DMS53 treated with DMSO at 0.1 percent for 48 hours (cell line): ENCODE measurements around the gene GABBR2.

Experiments used
- DNase-seq: peaks from one replicate; lab custom pipeline; 2025; ENCODE audit not compliant: unreplicated experiment; lab: John Stamatoyannopoulos, UW

Gene GABBR2

GRCh38 chr9:98549401-98549800 lies 159.3 kb downstream of the GABBR2 start:
- DNase-seq, result no peak

GRCh38 chr9:98547606-98548005 lies 161.1 kb downstream of the GABBR2 start:
- peak; percentile 78 for DNase-seq

- DNase-seq, result no peak
These were observed 163.7 kb downstream of the GABBR2 start for GRCh38 chr9:98545021-98545420.

DNA sequence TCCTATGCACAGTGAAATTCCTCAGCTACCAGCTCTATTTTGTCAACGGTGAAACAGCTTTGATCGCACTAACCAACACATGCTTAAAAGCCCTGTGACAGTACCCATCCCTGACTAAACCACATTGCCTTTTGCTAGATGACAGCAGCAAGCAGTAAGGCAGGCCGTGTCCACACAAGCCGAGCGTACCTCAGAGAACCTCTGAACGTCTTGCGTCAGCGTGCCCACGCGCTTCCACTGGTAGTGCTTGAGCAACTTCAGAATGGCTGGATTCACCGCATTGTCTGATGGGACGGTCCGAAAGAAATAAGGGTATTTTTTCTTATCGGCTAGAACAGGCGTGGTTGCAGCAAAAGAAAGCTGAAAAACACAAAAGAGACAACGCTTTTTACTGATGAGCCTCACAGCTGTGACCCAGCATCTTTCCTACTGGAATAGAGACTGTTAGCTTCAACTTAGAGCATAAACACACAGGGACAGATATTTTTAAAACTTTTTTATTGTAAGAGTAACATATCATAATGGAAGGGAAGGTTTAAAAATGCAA lies 167.0 kb downstream of the GABBR2 start:
- DNase-seq, result no peak

- no peak for DNase-seq
These were observed 168.3 kb downstream of the GABBR2 start for GRCh38 chr9:98540476-98540875.

- DNase-seq, result no peak
These were observed 168.8 kb downstream of the GABBR2 start for GRCh38 chr9:98539954-98540353.

DNA sequence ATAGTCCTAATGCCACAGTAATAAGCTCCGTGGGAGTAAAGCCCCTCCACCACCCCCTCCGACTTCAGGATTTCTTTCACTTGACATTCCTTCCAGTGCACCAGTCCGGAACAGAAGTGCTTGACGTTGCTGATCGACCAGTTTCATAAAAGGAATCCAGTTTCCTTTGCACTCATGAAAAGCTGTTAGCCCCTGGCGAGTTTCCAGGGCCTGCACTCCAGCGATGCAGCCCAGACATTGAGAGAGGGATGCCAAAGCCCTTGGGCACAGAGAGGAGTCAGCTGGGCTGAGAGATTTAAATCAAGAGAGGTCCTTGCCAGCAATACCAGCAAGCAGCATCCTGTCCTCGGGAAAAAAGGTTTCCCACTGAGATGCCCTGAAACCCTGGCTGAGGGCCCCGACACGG lies 170.1 kb downstream of the GABBR2 start:
- no peak for DNase-seq

DNA sequence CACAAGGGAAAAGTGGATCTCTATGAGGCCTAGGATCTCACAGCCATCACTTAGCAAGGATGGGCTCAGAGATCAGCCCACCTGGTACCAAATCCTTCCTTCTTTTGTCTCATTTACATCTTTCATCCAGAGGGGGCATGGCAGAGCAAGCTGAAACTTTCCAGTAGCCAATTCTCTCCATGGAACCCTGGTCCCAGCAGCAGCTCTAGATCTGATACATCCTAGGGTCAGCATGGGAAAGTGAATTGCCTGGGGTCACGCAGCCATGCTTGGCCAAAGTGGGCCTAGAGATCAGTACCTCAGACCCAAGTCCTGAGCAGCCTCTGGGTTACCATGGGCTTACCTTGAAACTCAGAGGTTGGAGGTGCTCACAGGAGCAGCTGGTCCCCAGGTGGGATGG lies 170.5 kb downstream of the GABBR2 start:
- no peak for DNase-seq

DNA sequence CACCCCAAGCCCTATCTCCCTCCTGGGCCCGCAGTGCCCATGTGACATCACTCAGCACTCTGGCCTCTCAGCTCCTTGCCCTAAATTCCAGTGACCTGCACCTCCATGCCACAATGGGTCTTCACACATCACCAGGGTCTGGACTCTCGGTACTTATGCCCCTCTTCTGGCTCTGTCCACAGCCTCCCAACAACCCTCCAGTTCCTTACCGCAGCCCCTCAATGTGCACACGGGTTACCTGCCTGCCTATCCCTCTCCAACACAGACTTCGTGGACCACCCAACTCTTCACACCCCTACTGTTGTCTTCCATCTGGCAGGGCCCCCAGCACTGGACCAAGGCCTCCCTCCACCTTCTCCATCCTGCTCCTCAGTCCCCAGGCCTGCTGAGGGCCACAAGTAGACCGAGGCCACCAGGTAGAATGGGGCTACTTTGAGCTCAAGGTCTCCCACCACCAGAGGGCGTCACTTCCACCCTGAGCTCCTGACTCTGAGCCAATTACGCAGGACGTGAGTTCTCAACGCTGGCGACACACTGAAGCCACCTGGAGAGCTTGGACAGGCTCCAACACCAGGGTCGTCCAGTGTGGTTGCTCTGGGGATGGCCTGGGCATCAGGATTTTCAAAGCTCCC lies 172.1 kb downstream of the GABBR2 start:
- no peak for DNase-seq

DNA sequence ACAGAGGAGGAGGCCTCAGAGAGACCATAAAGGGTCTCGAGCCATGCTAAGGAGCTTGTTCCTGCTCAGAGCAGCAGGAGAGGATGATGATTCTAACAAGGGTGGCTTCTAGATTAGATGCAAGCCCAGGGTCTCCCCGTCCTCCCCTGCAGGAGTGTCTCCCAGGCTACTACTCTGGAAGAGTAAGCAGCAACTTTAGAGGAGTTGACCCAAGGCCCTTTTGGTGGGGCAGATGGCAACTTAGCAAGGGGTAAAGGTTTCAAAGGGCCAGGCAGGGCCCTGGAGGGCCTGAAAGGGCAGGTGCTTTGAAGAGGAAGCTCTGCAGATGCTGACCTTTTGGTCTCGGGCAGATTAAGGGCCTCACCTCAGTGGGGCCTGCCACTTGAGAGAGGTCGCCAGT lies 174.9 kb downstream of the GABBR2 start:
- no peak for DNase-seq

DNA sequence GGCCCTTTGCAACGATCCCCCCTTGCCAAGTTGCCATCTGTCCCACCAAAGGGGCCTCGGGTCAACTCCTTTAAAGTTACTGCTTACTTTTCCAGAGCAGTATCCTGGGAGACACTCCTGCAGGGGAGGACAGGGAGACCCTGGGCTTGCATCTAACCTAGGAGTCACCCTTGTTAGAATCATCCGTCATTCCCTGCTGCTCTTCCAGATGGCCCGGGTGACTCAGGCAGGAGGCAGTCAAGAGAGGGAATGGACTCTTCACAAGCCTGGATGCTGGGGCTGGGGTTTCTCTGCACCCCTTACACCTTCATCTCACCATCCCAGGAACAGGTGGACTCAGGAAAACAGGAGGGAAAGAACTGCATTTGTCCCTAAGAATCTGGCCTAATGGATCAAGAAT lies 175.6 kb downstream of the GABBR2 start:
- no peak for DNase-seq

DNA sequence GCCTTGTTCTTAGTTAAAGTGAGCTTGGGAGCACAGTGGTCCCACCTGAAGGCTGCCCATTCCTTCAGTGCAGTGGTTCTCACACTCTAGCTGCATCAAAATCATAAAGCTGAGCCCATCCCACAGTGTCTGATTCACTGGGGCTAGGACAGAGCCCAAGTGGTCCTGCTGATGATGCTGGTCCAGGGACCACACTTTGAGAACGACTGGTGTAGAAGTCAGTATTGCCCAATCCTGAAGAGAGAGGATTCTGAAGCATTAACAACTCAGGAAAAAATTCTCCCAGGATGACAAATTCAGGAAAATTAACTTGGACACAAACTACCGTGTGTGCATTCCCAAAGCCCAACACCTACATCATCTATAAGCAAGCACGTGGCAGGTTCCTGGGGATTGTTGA lies 176.2 kb downstream of the GABBR2 start:
- no peak for DNase-seq

GRCh38 chr9:98532147-98532546 lies 176.6 kb downstream of the GABBR2 start:
- no peak for DNase-seq

DNA sequence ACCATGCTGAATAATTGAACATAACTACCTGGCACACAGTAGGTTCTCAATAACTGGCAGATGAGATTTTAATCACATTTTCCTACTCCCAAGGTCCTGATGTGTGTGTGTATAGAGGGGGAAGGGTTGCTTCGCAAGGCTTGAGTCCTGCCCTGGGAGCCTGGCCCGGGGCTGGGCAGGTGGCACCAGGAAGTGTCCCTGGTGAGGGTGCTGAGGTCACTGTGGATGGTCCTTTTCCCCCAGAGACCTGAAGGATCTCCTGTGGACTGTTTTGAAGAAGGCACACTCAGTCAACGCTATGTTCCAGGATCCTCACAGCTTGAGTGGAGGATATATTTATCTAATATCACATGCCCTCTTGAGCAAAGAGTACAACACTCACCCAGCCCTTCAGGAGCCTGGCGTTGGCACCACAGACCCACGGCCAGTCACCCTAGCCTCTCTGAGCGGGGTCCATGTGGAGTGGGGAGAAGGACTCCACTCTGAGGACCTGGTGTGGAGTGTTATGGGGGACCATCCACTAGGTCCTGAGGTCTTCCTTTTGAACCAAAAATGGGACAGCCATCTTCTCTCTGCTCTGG lies 177.8 kb downstream of the GABBR2 start:
- DNase-seq, result peak; percentile 35

GRCh38 chr9:98530275-98530674 lies 178.5 kb downstream of the GABBR2 start:
- DNase-seq, result no peak

GRCh38 chr9:98529841-98530240 lies 178.9 kb downstream of the GABBR2 start:
- no peak for DNase-seq

DNA sequence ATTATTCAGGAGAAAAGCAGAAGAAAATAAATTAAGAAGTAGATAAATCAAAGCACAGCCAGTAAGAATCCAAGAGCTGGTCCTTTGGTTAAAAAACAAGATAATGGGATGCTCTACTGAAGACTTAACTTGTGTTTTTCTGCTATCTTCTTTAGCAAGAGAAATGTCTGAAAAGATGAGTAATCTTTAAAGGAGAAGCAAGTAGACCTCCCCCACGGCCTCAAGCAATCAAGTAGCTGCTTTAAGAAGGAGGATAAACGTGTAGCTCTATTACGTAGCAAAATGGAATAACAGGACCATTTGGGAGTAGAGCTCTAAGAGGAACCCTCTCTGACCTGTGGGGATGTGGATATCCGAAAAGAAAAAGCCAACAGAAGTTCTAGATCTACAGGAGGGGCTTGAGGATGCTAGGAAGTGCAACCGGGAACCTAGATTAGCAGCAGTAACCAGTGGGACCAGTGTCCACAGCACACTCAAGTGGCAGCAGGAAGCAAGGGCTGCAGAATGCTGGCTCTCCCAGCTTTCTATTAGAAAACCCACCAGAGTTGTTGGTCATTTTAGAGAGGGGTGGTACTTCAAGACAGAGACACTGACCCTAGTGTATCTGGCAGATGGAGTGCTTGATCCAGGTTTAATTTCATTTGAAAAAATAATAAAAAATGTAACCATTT lies 185.4 kb downstream of the GABBR2 start:
- no peak for DNase-seq

DNA sequence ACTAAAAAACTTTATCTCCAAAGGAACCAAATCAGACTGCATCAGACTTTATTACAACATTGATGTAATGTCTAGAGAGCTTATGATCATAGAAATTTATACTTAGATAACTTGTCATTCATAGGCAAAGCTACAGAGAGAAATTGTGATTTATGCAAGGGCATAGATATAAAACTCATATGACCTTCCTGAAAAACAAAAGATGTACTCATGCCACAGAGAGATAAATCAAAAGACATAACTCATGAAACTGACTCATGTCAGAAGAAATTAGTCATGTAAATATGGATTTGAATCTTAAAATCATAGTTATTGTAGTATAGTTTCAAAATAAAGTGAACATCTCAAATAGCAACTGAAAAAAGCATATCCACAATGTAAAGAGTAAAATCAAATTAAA lies 186.2 kb downstream of the GABBR2 start:
- DNase-seq, result no peak

DNA sequence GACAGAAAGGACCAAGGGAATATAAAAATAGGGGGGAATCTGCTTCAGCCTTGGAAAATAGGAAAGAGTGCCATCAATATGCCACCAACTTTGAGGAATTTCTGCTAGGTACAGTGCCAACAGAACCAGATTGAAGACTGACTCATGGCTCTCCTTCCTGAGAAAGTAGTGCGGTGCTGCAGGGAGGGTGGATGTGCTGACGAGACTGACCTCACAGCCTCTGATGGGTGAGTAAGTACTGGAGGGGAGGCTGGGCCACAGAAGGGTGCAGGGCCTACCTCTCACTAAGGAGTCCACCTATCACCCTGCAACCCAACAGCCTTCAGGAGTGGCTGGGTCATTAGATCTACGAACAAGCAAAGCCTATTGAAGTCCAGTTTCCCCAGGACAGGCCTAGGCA lies 187.6 kb downstream of the GABBR2 start:
- DNase-seq, result no peak

DNA sequence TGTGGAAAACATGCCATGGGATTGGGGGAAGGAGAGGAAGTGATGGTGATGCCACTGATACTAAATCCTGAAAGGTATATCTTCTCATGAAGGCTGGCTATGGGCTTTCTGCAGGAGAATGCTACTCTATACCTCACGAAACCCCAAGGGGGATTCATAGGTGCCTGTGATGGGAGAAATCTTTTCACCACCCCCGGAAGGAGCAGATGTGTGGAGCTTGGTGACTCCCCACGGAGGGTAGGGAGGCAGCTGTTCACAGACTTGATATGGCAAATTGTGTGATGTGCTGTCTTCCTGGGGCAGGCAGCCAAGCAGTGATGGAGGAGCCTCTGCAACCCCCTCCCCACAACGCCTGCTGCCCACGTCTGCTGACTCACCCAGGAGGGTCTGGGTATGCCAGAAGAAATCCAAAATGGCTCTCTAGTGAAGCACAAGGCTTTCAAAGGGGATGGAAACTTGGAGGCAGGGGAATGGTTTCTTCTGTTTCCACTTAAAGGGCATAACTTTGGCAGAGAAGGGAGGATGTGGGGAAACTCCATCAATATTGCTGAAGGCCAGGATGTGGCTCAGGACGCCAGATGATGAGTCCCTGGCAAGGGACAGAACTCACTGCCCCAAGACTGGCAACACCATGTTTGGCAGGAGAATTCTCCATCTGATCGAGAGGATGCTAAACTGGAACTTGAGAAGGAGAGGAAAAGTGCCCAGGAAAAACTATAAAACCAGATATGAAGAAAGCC lies 188.3 kb downstream of the GABBR2 start:
- DNase-seq, result no peak

- DNase-seq, result no peak
These were observed 189.1 kb downstream of the GABBR2 start for GRCh38 chr9:98519641-98520040.

DNA sequence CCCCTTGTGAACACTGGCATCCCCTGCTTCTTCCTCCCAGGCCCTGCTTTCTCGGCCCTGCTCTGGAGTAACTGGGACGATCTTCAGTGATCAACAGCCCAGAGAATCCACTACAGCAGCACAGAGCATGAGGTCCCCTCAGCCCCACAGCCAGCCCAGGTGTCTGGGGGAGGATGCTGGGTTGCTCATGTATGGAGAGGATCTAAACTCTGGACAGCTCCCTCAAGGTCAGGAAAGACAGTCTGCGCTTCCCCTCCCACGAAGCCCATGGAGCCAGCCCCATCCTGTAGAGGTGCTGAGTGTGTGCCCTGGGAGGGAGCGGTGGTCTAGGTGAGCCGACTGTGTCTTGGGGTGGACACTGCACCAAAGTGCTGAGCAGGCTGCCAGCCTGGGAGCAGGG lies 190.2 kb downstream of the GABBR2 start:
- no peak for DNase-seq
